ENCODE measurements around the gene GNPTG.
A peak's percentile ranks its signal among the peaks of the same experiment; 100 is the strongest.

The GNPTG gene

DNA sequence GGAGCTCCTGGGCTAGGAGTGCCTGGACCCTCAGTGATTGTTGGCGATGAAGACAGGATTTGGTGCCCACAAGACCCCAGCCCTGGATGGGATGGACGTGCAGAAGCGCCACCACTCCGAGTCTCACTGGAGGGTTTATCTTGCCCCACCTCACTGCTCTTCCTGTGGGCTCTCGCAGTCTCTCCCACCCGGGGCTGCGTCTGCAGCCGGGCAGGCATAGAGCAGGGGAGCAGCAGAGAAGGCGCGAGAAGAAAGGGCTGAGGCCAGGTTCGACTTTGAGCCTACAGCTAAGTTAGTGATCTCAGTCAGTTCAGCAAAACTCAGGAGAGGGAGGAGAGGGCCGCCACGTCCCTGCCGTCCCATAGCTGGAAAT, 35.7 kb upstream of the GNPTG start:
- DNase-seq (ENCODE audit: low read depth, low spot score) = no peak
- no peak for TF ChIP-seq FOXP2 (optimal IDR thresholded peaks at IDR 0.05; ENCODE audit: control extremely low read depth, extremely low read length, insufficient read depth)
- TF ChIP-seq POLR2AphosphoS5 (IDR thresholded peaks at IDR 0.05; ENCODE audit: borderline replicate concordance, low read depth, low read length) = no peak
- TF ChIP-seq EZH2 (IDR thresholded peaks at IDR 0.05) = no peak
- H3K9ac ChIP-seq (ENCODE audit: insufficient read length) = no peak overlapping the region
- no peak overlapping the region for H3K27ac ChIP-seq
- H3K9me3 ChIP-seq (ENCODE audit: low read depth, low read length) = no peaks in the 10 kb centered on the region
- peaks cover 90% of the 10 kb centered on the region for H3K36me3 ChIP-seq (ENCODE audit: insufficient read depth, low read length)
- no peak overlapping the region for H3K4me3 ChIP-seq

DNA sequence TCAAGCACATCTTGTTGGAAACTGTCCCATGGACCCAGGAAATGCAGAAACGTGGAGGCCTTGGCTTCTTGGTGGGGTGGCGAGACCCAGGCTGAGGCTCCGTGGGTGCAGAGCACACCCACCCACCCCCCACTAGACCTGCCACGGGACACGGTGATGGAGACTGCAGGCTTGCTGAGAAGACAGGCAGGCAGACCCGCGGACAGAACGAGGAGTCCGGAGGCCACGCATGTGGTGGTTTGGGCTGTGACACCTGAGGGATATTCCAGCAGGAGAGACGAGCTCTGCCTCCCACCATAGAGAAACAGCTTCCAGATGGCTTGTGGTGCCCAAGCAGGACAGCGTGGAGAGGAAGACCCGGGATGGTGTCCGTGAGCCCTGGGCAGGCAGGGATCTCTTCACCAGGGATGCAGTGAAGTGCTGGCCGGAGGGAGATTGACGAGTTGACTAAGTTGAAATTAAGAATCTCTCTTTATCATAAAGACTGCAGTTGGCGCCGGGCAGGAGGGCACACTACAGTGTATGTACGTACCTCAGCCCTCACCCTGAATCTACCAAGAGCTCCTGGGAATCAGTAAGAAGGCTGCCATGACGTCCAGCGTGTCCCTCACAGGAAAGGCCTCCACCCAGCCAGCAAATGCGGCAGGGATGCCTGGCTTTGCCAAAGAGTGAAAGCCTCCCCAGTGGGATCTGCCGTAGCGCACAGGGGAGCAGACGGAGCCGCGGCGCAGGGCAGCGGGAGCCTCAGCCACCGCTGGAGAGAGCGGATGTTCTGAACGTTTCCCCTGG, 34.1 kb upstream of the GNPTG start:
- Histone ChIP-seq H3K9ac (ENCODE audit: insufficient read length) (no peak overlapping the region), H3K27ac (no peak overlapping the region), H3K4me3 (no peak overlapping the region), H3K36me3 (ENCODE audit: insufficient read depth, low read length) (peaks cover 89% of the 10 kb centered on the region), H3K9me3 (ENCODE audit: low read depth, low read length) (no peaks in the 10 kb centered on the region)
- no peak for DNase-seq (ENCODE audit: low read depth, low spot score)
- 0 out of 2 replicates have a peak, but pooled peaks have one; percentile 11 for TF ChIP-seq POLR2AphosphoS5 (IDR thresholded peaks at IDR 0.05; ENCODE audit: borderline replicate concordance, low read depth, low read length)
- TF ChIP-seq FOXP2 (optimal IDR thresholded peaks at IDR 0.05; ENCODE audit: control extremely low read depth, extremely low read length, insufficient read depth) = no peak
- no peak for TF ChIP-seq EZH2 (IDR thresholded peaks at IDR 0.05)

DNA sequence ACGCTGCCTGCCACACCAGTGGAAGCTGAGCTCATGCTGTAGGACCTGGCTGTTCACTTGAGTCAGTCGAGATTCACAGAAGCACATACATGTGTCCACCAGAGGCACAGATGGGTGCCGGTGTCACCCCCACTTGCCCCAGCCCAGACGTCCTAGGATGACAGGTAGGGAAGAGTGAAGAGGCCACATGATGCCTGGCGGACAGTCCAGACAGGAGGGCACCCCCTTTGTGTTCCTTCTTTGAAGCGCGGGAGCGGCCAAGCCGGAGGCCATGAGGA, 33.5 kb upstream of the GNPTG start:
- TF ChIP-seq FOXP2 (optimal IDR thresholded peaks at IDR 0.05; ENCODE audit: control extremely low read depth, extremely low read length, insufficient read depth) = no peak
- no peak for TF ChIP-seq POLR2AphosphoS5 (IDR thresholded peaks at IDR 0.05; ENCODE audit: borderline replicate concordance, low read depth, low read length)
- TF ChIP-seq EZH2 (IDR thresholded peaks at IDR 0.05) = no peak
- H3K4me3 ChIP-seq = no peak overlapping the region
- H3K27ac ChIP-seq = no peak overlapping the region
- no peaks in the 10 kb centered on the region for H3K9me3 ChIP-seq (ENCODE audit: low read depth, low read length)
- H3K36me3 ChIP-seq (ENCODE audit: insufficient read depth, low read length) = peaks cover 86% of the 10 kb centered on the region
- H3K9ac ChIP-seq (ENCODE audit: insufficient read length) = no peak overlapping the region
- DNase-seq (ENCODE audit: low read depth, low spot score) = no peak

DNA sequence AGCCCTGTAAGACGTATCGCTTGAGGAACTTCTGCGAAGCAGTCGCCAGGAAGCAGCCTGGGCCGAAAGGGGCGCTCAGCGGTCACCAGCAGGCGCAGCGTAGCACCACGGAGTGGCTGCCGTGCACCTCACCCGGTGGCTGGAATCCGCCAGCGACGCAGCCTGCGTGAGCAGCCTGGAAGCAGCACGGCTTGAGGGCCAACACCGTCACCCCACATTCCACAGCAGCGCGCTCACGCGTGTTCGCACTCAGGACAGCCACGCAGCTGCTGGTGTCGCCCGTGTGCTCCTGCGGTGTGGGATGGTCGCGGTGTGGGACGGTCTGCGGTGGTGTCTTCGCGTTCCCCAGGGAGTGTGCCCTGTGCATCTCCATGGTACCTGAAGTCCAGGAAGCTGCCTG, 32.7 kb upstream of the GNPTG start:
- H3K9me3 ChIP-seq (ENCODE audit: low read depth, low read length) = no peaks in the 10 kb centered on the region
- DNase-seq (ENCODE audit: low read depth, low spot score) = no peak
- H3K27ac ChIP-seq = no peak overlapping the region
- peaks cover 87% of the 10 kb centered on the region for H3K36me3 ChIP-seq (ENCODE audit: insufficient read depth, low read length)
- TF ChIP-seq FOXP2 (optimal IDR thresholded peaks at IDR 0.05; ENCODE audit: control extremely low read depth, extremely low read length, insufficient read depth) = no peak
- TF ChIP-seq EZH2 (IDR thresholded peaks at IDR 0.05) = no peak
- TF ChIP-seq POLR2AphosphoS5 (IDR thresholded peaks at IDR 0.05; ENCODE audit: borderline replicate concordance, low read depth, low read length) = no peak
- no peak overlapping the region for H3K9ac ChIP-seq (ENCODE audit: insufficient read length)
- H3K4me3 ChIP-seq = no peak overlapping the region

DNA sequence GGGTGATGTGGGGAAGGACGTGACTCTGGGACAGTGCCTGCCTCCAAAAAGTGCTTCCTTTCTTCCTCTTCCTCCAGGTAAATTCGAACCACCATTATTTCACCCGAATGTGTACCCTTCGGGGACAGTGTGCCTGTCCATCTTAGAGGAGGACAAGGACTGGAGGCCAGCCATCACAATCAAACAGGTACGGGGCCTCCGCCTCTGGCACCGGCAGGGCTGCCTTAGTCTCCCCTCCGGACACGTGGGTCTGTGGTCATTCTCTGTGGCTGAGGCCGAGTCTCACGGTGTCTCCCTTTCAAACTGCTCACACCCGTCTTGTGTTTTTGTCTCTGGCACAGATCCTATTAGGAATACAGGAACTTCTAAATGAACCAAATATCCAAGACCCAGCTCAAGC, 31.6 kb upstream of the GNPTG start:
- no peaks in the 10 kb centered on the region for H3K9me3 ChIP-seq (ENCODE audit: low read depth, low read length)
- no peak overlapping the region for H3K27ac ChIP-seq
- H3K4me3 ChIP-seq = no peak overlapping the region

DNA sequence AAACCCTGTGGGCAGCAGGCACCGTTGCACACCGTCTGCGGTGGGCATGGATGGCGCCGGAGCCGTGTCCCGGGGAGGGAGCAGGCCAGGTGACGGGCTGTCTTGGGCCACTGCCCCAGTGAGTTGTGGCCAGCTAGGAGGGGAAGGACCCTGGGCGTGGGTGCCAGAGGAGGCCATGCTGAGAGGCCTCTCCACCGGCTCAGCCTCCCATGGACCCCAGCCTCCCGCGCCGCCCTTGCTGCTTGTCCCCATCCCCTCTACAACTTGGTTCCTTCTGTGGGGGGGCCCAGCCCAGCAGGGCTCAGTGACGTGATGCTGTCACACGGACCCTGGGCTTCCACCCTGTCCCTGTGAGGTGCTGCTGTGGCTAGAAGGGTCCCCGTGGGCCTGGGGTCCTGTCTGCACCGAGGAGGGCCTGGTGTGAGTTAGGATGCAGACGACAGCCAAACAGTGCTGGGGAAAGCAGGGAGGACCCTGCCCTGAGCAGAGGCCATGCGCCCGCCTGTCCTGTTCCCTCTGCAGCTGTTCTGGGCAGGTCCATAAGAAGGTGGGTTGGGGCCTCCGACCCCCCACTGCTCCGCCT, 31.0 kb upstream of the GNPTG start:
- Histone ChIP-seq H3K9me3 (ENCODE audit: low read depth, low read length) (no peaks in the 10 kb centered on the region), H3K36me3 (ENCODE audit: insufficient read depth, low read length) (peaks cover 79% of the 10 kb centered on the region), H3K4me3 (no peak overlapping the region), H3K9ac (ENCODE audit: insufficient read length) (no peak overlapping the region), H3K27ac (no peak overlapping the region)
- no peak; the same call in 1 of the 2 replicates for TF ChIP-seq POLR2AphosphoS5 (IDR thresholded peaks at IDR 0.05; ENCODE audit: borderline replicate concordance, low read depth, low read length)
- TF ChIP-seq EZH2 (IDR thresholded peaks at IDR 0.05) = no peak
- no peak for TF ChIP-seq FOXP2 (optimal IDR thresholded peaks at IDR 0.05; ENCODE audit: control extremely low read depth, extremely low read length, insufficient read depth)
- no peak for DNase-seq (ENCODE audit: low read depth, low spot score)

More for the DNA sequence above, 31.6 kb upstream of the GNPTG start:
- no peak for DNase-seq (ENCODE audit: low read depth, low spot score)
- Histone ChIP-seq H3K36me3 (ENCODE audit: insufficient read depth, low read length) (peaks cover 82% of the 10 kb centered on the region), H3K9ac (ENCODE audit: insufficient read length) (no peak overlapping the region)
- TF ChIP-seq EZH2 (IDR thresholded peaks at IDR 0.05) (no peak), FOXP2 (optimal IDR thresholded peaks at IDR 0.05; ENCODE audit: control extremely low read depth, extremely low read length, insufficient read depth) (no peak), POLR2AphosphoS5 (IDR thresholded peaks at IDR 0.05; ENCODE audit: borderline replicate concordance, low read depth, low read length) (no peak)

DNA sequence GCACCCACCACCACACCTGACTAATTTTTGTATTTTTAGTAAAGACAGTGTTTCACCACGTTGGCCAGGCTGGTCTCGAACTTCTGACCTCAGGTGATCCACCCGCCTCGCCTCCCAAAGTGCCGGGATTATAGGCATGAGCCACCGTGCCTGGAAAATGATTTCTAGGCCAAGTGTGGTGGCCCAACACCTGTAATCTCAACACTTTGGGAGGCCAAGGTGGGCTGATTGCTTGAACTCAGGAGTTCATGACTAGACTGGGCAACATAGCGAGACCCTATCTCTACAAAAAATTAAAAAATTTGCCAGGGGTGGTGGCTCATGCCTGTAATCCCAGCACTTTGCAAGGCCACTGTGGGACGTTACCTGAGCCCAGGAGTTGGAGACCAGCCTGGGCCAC, 29.3 kb upstream of the GNPTG start:
- Histone ChIP-seq H3K9ac (ENCODE audit: insufficient read length) (no peak overlapping the region), H3K4me3 (no peak overlapping the region), H3K9me3 (ENCODE audit: low read depth, low read length) (no peaks in the 10 kb centered on the region), H3K36me3 (ENCODE audit: insufficient read depth, low read length) (peaks cover 62% of the 10 kb centered on the region), H3K27ac (no peak overlapping the region)
- TF ChIP-seq POLR2AphosphoS5 (IDR thresholded peaks at IDR 0.05; ENCODE audit: borderline replicate concordance, low read depth, low read length) (no peak), FOXP2 (optimal IDR thresholded peaks at IDR 0.05; ENCODE audit: control extremely low read depth, extremely low read length, insufficient read depth) (no peak), EZH2 (IDR thresholded peaks at IDR 0.05) (no peak)
- no peak for DNase-seq (ENCODE audit: low read depth, low spot score)

DNA sequence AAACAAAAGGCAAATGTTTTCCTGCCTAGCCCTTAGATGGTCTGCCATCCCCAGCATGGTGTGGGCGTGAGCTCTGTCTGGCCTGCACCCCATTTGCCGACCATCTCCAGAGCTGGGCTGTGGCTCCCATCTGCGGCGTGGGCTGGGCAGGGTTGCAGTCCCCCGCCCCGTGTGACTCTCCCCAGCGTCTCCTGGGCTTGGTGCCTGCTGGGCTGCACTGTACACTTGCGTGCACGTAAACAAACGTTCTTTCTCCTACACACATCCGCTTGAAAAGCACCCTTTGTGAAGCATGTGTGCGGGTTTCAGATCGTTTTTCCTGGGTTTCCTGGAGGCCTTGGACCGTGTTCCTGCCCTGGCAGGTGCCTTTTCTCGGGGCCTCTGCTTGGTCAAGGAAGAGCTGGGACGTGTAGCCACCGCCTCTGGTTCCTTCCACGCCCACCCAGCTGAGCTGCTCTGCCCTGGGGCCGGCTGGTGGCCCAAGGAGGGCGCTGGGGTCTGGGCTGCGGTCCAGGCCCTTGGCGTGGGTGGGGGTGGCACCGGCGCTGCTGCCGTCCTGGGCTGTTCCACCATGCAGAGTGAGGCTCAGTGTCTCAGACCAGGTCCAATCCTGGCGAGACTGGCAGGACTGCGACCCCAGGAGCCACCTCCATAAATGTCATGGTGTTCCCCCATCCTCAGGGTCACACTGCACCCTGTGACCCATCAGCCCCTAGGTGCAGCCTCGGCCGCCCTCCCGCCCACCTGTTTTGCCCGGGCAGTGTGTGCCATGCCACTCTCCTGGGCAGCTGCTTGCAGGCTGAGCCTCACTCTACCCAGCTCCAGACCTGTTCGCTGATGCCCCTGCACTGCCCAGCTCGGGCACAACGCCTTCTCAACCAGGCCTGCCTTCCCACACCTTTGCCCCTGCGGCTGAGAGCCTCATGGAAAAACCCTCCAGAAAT, 28.2 kb upstream of the GNPTG start:
- Histone ChIP-seq H3K4me3 (no peak overlapping the region), H3K36me3 (ENCODE audit: insufficient read depth, low read length) (peaks cover 51% of the 10 kb centered on the region), H3K9me3 (ENCODE audit: low read depth, low read length) (no peaks in the 10 kb centered on the region), H3K9ac (ENCODE audit: insufficient read length) (no peak overlapping the region), H3K27ac (no peak overlapping the region)
- no peak for DNase-seq (ENCODE audit: low read depth, low spot score)
- TF ChIP-seq FOXP2 (optimal IDR thresholded peaks at IDR 0.05; ENCODE audit: control extremely low read depth, extremely low read length, insufficient read depth) = no peak
- TF ChIP-seq EZH2 (IDR thresholded peaks at IDR 0.05) = no peak
- no peak for TF ChIP-seq POLR2AphosphoS5 (IDR thresholded peaks at IDR 0.05; ENCODE audit: borderline replicate concordance, low read depth, low read length)
